ENCODE data around the gene SORBS2. TPM values are rescaled to one million over a fixed set of nuclear protein-coding genes. Genes with fewer than 3 reads are reported as not detected.

SORBS2 gene
- total and polyA plus RNA-seq, 2 donors (not counting 3 experiments of a cell fraction or from before 2014, with no cell fraction given) = 69.8 to 82.5 TPM

GRCh38 chr4:185853841-185854240 lies 41.8 kb upstream of the SORBS2 start:
- Histone ChIP-seq H3K9ac (replicated peaks; ENCODE audit: extremely low read depth, insufficient read depth, low read length) (no peak overlapping the region), H3K36me3 (ENCODE audit: control insufficient read depth in 2 of 2, extremely low read depth in 1 of 2, insufficient read depth in 2 of 2, low read length in 2 of 2) (no peaks in the 10 kb centered on the region), H3K79me2 (ENCODE audit: control insufficient read depth, insufficient read depth, low read length) (no peaks in the 10 kb centered on the region), H3K9me1 (replicated peaks; ENCODE audit: control insufficient read depth, extremely low read depth, insufficient read depth, low read length) (no peaks in the 10 kb centered on the region), H3K27ac (ENCODE audit: insufficient read depth, low read depth, low read length) (no peak overlapping the region), H3K4me1 (ENCODE audit: control insufficient read depth, extremely low read depth, insufficient read depth, low read length) (no peaks in the 10 kb centered on the region), H3K4me3 (replicated peaks in 1 of 3; ENCODE audit: insufficient read depth in 1 of 3, low read depth in 1 of 3, low read length in 3 of 3) (no peak overlapping the region), H4K20me1 (replicated peaks; ENCODE audit: control insufficient read depth, extremely low read depth, insufficient read depth, low read length) (no peaks in the 10 kb centered on the region), H3K27me3 (ENCODE audit: control insufficient read depth in 2 of 2, insufficient read depth in 2 of 2, low read length in 2 of 2) (no peaks in the 10 kb centered on the region), H3K9me3 (replicated peaks; ENCODE audit: control insufficient read depth, insufficient read depth, low read length) (no peaks in the 10 kb centered on the region), H3K4me2 (ENCODE audit: insufficient read depth, low read length) (no peak overlapping the region), H2AFZ (ENCODE audit: low read depth, low read length) (no peak overlapping the region)
- TF ChIP-seq MAX (IDR thresholded peaks at IDR 0.05; ENCODE audit: insufficient read depth, insufficient read length) (no peak), GATA2 (IDR thresholded peaks at IDR 0.05; ENCODE audit: insufficient read depth, insufficient read length, low read depth, low read length) (no peak), POLR2A (IDR thresholded peaks at IDR 0.05; ENCODE audit: low read depth, low read length) (no peak), CTCF (IDR thresholded peaks at IDR 0.05; ENCODE audit: extremely low read depth in 1 of 2, insufficient read depth in 1 of 2, low read depth in 1 of 2, low read length in 2 of 2) (no peak), MYC (IDR thresholded peaks at IDR 0.05; ENCODE audit: low read depth, low read length) (no peak), JUN (IDR thresholded peaks at IDR 0.05; ENCODE audit: borderline replicate concordance, insufficient read depth, insufficient read length, low read depth) (no peak), EZH2 (IDR thresholded peaks at IDR 0.05; ENCODE audit: borderline replicate concordance, low read depth, low read length, severe bottlenecking) (no peak), FOS (IDR thresholded peaks at IDR 0.05; ENCODE audit: borderline replicate concordance, insufficient read depth, low read length) (no peak), POLR2AphosphoS5 (IDR thresholded peaks at IDR 0.05; ENCODE audit: insufficient read depth, low read depth, low read length) (no peak)
- DNase-seq (ENCODE audit: low read depth, low spot score) (no peak), FAIRE-seq (no peak)
- BruUV-seq (replicated peaks) = no TSS peak
- dilution Hi-C loops (cut with MboI; ENCODE audit: extremely low pct_ligation_motif_present, low sequenced_read_pairs) = no loop called here
- intact Hi-C loops (cut with micrococcal nuclease) = no loop called here
- POLR2A ChIA-PET = no interaction called here
- CTCF ChIA-PET = no interaction called here

Measured in endothelial cell of umbilical vein (primary cell).